ENCODE results near the gene PDLIM5.

PDLIM5 gene

GRCh38 chr4:94711635-94712034 lies 259.9 kb downstream of the PDLIM5 start:
- no peak for DNase-seq (ENCODE audit: low read depth)

GRCh38 chr4:94714365-94715160 lies 262.8 kb downstream of the PDLIM5 start:
- DNase-seq (ENCODE audit: low read depth) = peak; percentile 3

- DNase-seq (ENCODE audit: low read depth) = no peak
Observed at GRCh38 chr4:94715726-94716125, 264.0 kb downstream of the PDLIM5 start.

Data from HS-27A (cell line).